DMS114 treated with DMSO at 0.1 percent for 48 hours (cell line): Measurements from ENCODE around the gene PSAP.
A peak's percentile ranks its signal among the peaks of the same experiment; 100 is the strongest.
"Not testable (repeated sequence)": the region's sequence is repeated elsewhere in the genome, so short reads cannot be mapped to it uniquely, and the experiment has no call there.

ENCODE experiments used
- DNase-seq: peaks from one replicate; lab custom pipeline; 2025; ENCODE audit not compliant: unreplicated experiment; lab: John Stamatoyannopoulos, UW

The PSAP gene

DNA sequence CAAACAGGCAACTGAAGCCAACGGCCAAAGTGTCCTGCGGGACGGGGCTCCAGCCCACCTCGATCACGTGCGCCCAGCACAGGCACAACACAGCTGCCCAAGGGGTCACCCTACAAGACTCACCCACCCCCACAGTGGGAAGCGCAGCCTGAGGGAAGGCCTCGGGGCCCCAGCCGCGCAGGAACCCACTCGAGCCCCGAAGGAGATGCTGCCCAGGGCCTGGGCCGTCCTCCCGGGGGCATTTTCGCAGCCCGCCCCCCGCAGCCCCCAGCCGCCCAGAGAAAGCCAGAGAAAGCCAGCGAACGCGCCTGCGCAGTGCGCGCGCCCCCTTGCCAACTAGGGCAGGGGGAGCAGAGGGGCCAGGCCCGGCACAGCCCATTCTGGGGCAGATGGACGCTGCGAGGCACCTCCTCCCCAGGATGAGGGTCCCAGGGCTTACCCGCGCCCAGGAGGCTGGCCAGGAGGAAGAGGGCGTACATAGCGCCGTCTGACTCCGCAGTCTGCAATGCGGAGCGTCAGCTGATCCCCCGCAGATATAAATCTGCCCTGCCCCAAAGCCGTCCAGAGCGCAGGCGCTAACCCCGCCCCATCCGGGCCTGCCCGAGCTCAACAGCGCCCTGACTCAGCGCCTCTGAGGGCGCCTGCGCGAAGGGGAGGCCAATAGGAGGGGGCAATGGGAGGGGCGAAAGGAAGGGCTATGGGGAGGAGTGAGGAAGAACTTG, at the start of gene PSAP:
Gene PSAP, minus strand, starts transcription at position 509 of the 722 bp plus-strand sequence. Its CDS starts 30 bp downstream, at position 479.
- peak; percentile 94 for DNase-seq

DNA sequence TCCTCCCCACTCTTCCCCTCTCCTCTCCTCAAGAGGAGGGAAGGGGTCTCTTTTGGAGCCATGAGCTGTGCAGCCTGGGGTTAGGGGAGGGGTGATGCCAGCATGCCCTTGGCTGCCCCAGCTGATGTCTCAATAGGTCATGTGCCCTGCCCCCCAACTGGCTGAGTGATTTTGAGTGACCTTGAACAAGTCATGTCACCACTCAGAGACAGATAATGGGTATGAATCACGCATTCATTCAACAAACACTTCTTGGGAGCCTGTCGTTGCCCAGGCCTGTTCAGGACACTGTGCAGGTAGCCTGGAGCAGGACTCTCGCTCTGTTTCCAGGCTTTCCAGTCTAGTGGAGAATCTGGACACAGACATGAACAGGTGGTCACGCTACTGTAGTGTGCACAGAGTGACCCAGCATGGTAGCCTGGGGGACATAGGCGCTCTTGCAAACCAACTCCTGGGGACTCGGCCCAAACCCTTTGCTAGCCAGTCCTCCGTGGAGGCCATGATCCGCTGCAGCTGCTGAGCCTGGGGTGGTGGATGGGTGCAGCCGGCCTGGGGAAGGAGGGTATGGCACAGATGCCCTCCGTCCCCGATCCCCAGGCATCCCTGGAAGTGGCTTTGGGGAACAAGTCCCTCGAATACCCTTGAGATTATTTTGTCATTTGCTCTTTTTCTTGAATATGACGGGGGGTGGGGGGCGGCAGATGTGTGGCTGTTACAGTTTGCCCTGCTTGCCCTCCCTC, 49.6 kb upstream of the PSAP start:
- no peak for DNase-seq

DNA sequence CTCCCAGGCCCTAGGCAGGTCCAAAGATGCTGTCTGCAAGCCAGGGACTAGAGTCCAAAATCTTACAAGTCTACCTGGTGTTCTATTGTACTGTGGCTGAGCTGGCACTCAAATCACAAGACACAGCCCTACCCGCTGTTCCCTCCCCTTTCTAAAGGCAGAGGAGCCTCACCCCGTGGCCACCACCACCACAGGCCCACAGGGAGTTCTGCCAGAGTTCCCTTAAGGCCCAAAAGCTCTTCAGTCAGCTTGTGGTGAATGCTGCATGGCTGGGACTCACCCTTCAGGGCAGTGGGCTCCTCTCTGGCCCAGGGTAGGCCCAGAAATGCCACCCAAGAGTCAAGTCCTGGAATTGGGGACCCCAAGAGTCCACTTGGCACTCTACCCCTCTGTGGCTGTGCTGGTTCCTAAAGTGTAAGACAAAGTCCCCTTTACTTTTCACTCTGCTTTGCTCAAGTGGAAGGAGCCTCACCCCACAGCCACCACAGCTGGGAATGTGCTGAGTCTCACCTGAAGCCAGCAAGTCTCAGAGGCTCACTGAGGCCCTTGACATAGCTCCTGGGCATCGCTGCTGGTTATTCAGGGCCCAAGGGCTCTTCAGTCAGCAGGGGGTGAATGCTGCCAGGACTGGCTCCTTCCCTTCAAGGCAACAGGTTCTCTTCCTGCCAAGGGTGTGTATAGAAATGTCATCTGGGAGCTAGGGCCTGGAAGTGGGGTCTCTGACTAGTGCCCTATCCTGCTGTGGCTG, 48.8 kb upstream of the PSAP start:
- DNase-seq: no peak

DNA sequence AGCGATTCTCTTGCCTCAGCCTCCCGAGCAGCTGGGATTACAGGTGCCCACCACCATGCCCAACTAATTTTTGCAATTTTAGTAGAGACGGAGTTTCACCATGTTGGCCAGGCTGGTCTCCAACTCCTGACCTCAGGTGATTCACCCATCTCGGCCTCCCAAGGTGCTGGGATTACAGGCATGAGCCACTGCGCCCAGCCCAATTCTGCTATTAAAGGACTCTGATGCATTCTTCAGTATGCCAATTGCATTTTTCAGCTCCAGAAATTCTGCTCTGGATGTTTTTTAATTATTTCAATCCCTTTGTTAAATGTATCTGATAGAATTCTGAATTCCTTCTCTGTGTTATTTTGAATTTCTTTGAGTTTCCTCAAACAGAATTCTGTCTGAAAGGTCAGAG, 47.3 kb upstream of the PSAP start:
- DNase-seq: not testable (repeated sequence)

- DNase-seq: no peak
Observed at GRCh38 chr10:71893920-71894319, 42.9 kb upstream of the PSAP start.

- DNase-seq: no peak
Observed at GRCh38 chr10:71893258-71893815, 42.3 kb upstream of the PSAP start.

- DNase-seq: no peak
Observed at GRCh38 chr10:71891437-71891836, 40.4 kb upstream of the PSAP start.

- no peak for DNase-seq
Observed at GRCh38 chr10:71889388-71889987, 38.4 kb upstream of the PSAP start.

GRCh38 chr10:71888623-71889387, 37.8 kb upstream of the PSAP start:
- DNase-seq: peak; percentile 62

DNA sequence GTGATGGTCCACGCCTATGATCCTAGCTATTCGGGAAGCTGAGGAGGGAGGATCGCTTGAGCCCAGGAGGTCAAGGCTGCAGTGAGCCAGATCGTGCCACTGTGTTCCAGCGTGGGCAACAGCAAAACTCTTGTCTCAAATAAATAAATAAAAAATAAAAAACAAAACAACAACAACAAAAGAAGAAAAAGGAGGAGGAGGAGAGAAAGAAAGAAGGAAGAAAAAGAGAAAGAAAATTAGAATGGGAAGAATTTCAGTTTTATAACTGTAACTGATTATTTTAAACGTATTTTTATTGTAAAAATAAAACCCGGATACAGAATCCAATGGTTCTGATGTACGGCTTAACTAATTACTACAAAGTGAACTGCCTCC, 37.2 kb upstream of the PSAP start:
- DNase-seq: no peak

DNA sequence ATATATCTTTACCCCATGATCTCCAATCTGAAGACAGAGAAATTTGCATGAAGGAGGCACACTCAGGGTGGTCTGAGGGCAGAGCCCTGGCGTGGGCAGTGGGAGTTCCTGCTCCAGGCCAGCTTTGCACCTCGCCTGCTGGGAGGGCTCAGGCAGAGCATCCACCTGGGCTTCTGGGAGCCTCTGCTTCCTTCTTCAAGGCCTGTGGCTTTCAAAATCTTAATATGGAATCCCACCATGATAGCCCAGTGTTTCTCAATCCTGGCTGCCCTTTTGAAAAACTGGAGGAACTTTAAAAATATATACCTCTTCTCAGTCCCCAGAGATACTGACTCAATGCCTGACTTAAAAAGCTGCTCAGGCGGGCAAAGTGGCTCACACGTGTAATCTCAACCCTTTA, 36.7 kb upstream of the PSAP start:
- DNase-seq: no peak

GRCh38 chr10:71882813-71883659, 32.0 kb upstream of the PSAP start:
- no peak for DNase-seq

GRCh38 chr10:71881647-71882355, 30.8 kb upstream of the PSAP start:
- no peak for DNase-seq

DNA sequence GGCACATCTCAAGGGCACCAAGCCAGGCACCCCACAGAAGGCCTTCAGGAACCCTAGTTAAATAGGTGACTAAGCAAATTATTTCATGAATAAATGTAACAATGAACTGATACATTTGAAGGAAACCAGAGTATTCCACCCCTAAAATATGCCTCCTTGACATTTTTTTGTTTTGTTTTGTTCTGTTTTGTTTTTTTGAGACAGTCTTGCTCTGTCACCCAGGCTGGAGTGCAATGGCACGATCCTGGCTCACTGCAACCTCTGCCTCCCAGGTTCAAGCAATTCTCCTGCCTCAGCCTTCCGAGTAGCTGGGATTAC, 30.2 kb upstream of the PSAP start:
- DNase-seq: not testable (repeated sequence)

GRCh38 chr10:71880425-71881306, 29.6 kb upstream of the PSAP start:
- DNase-seq: no peak

GRCh38 chr10:71878327-71879034, 27.4 kb upstream of the PSAP start:
- DNase-seq: no peak

DNA sequence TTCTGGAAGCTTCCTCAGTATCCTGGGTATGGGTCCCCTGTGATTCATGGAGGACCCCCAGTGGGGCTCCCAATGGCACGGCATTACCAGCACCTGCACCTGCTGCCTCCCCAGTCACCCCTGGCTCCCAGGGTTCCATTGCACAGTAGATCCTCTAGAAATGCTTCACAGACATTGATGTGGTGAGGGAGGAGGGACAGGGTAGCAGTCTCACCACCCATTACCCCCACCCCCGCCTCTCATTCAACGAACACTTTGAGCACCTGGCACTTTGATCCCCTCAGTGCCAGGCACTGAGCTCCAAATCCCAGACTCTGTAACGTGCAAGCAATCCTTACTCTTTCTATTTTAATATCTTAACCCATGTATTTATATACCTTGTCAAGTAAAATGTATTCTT, 26.8 kb upstream of the PSAP start:
- no peak for DNase-seq
